HG03097 (cell line): ENCODE results near the gene DNAJB9.

Source experiments
- ATAC-seq: cut with Tn5 transposase; IDR thresholded peaks from one replicate; pipeline ENCODE4 v1.9.1; 2021; ENCODE audit not compliant: unreplicated experiment, low FRiP score

The DNAJB9 gene

GRCh38 chr7:108603656-108604306 lies 34.1 kb downstream of the DNAJB9 start:
- no peak for ATAC-seq

GRCh38 chr7:108604307-108605077 lies 34.8 kb downstream of the DNAJB9 start:
- no peak for ATAC-seq

- no peak for ATAC-seq
Observed at GRCh38 chr7:108605559-108606201, 36.0 kb downstream of the DNAJB9 start.

- ATAC-seq, result no peak
Observed at GRCh38 chr7:108609643-108610042, 40.0 kb downstream of the DNAJB9 start.

- ATAC-seq, result no peak
Observed at GRCh38 chr7:108611268-108611667, 41.6 kb downstream of the DNAJB9 start.

GRCh38 chr7:108613147-108613948 lies 43.7 kb downstream of the DNAJB9 start:
- no peak for ATAC-seq

GRCh38 chr7:108613949-108614381 lies 44.3 kb downstream of the DNAJB9 start:
- ATAC-seq, result no peak

GRCh38 chr7:108614896-108615295 lies 45.2 kb downstream of the DNAJB9 start:
- no peak for ATAC-seq

- ATAC-seq, result no peak
Observed at GRCh38 chr7:108618056-108618455, 48.4 kb downstream of the DNAJB9 start.

- ATAC-seq, result no peak
Observed at GRCh38 chr7:108623220-108623619, 53.5 kb downstream of the DNAJB9 start.
